WTC11 (cell line): Measurements from ENCODE around the gene CRACDL. TPM values are rescaled to one million over a fixed set of nuclear protein-coding genes. Genes with fewer than 3 reads are reported as not detected.

Experiments used
- ATAC-seq: fragments of 200-7000 bp; cut with Tn5 transposase; 2 replicates; pipeline ENCODE4 v1.10.0; 2021; ENCODE audit warnings: mild to moderate bottlenecking, moderate library complexity
- CTCF ChIA-PET: fragments of 300-600 bp; sonication (Branson Sonifier 250); formaldehyde crosslinking; loops from one replicate; lab custom pipeline; 2021; ENCODE audit warnings: antibody characterized with exemption; lab: Charles Lee
- POLR2A ChIA-PET: fragments of 350-600 bp; sonication (Branson Sonifier 250); formaldehyde crosslinking; loops from one replicate; lab custom pipeline; 2021; ENCODE audit warnings: antibody characterized with exemption; lab: Charles Lee
- DNase-seq: peaks from one replicate; pipeline ENCODE4 v3.0.0; 2021; ENCODE audit warnings: low spot score
- H3K27ac Mint-ChIP-seq: 2 replicates; pipeline ENCODE4 v1.8.0; 2021; ENCODE audit warnings: mixed read lengths
- H3K27me3 Mint-ChIP-seq: 2 replicates; pipeline ENCODE4 v1.8.0; 2021; ENCODE audit warnings: low read depth, mild to moderate bottlenecking, moderate library complexity, mixed read lengths
- H3K36me3 Mint-ChIP-seq: 2 replicates; pipeline ENCODE4 v1.8.0; 2021; ENCODE audit warnings: mixed read lengths
- H3K4me1 Mint-ChIP-seq: 2 replicates; pipeline ENCODE4 v1.8.0; 2022; ENCODE audit warnings: mixed read lengths
- H3K4me3 Mint-ChIP-seq: 2 replicates; pipeline ENCODE4 v1.8.0; 2021; ENCODE audit warnings: mild to moderate bottlenecking, moderate library complexity, mixed read lengths
- H3K9me3 Mint-ChIP-seq: 2 replicates; pipeline ENCODE4 v1.8.0; 2021; ENCODE audit warnings: mixed read lengths
- ATF1 ChIP-seq: sonication (generic); formaldehyde crosslinking; IDR thresholded peaks from 2 replicates; pipeline ENCODE4 v1.8.1; 2023; ENCODE audit warnings: mild to moderate bottlenecking, moderate library complexity, missing genetic modification reagents
- CDX4 ChIP-seq: fragments of 250-450 bp; sonication (Bioruptor Pico); IDR thresholded peaks from 2 replicates; pipeline ENCODE4 v1.9.0; 2021; ENCODE audit warnings: moderate library complexity, mild to moderate bottlenecking, inconsistent platforms, borderline replicate concordance
- CTCF ChIP-seq: fragments of 200-600 bp; IDR thresholded peaks from 2 replicates; pipeline ENCODE4 v1.8.0; 2022; ENCODE audit warnings: antibody characterized with exemption
- FOXK1 ChIP-seq: sonication (generic); formaldehyde crosslinking; IDR thresholded peaks from 2 replicates; pipeline ENCODE4 v1.8.0; 2022; ENCODE audit warnings: mild to moderate bottlenecking, moderate library complexity, missing genetic modification reagents
- FOXP1 ChIP-seq: sonication (generic); formaldehyde crosslinking; IDR thresholded peaks from 2 replicates; pipeline ENCODE4 v1.8.0; 2022; ENCODE audit warnings: missing genetic modification reagents, mild to moderate bottlenecking, moderate library complexity, borderline replicate concordance
- GABPB1 ChIP-seq: sonication (generic); formaldehyde crosslinking; IDR thresholded peaks from 2 replicates; pipeline ENCODE4 v1.8.1; 2023; ENCODE audit warnings: mild to moderate bottlenecking, missing genetic modification reagents
- GRHL2 ChIP-seq: fragments of 250-450 bp; sonication (Bioruptor Pico); IDR thresholded peaks from 2 replicates; pipeline ENCODE4 v1.8.0; 2022; ENCODE audit warnings: mild to moderate bottlenecking, moderate library complexity; ENCODE audit not compliant: insufficient replicate concordance, severe bottlenecking
- IRF1 ChIP-seq: sonication (generic); formaldehyde crosslinking; IDR thresholded peaks from 2 replicates; pipeline ENCODE4 v1.8.0; 2023; ENCODE audit warnings: missing genetic modification reagents
- JAZF1 ChIP-seq: fragments of 250-450 bp; sonication (Bioruptor Pico); IDR thresholded peaks from 2 replicates; pipeline ENCODE4 v1.9.0; 2021; ENCODE audit warnings: moderate library complexity, mild to moderate bottlenecking, inconsistent platforms
- JUN ChIP-seq: sonication (generic); formaldehyde crosslinking; IDR thresholded peaks from 2 replicates; pipeline ENCODE4 v1.8.0; 2023; ENCODE audit warnings: mild to moderate bottlenecking, missing genetic modification reagents
- NFE2L1 ChIP-seq: sonication (generic); formaldehyde crosslinking; IDR thresholded peaks from 2 replicates; pipeline ENCODE4 v1.8.1; 2023; ENCODE audit warnings: missing genetic modification reagents
- NFYB ChIP-seq: sonication (generic); formaldehyde crosslinking; conservative IDR thresholded peaks from 2 replicates; pipeline ENCODE4 v1.8.0; 2022; ENCODE audit warnings: low read depth, missing genetic modification reagents
- PRDM15 ChIP-seq: sonication (generic); formaldehyde crosslinking; IDR thresholded peaks from 2 replicates; pipeline ENCODE4 v1.8.0; 2022; ENCODE audit warnings: missing genetic modification reagents
- RELA ChIP-seq: sonication (generic); formaldehyde crosslinking; IDR thresholded peaks from 2 replicates; pipeline ENCODE4 v1.8.1; 2022; ENCODE audit warnings: missing genetic modification reagents, mild to moderate bottlenecking, borderline replicate concordance
- SMAD4 ChIP-seq: sonication (generic); formaldehyde crosslinking; IDR thresholded peaks from 2 replicates; pipeline ENCODE4 v1.8.0; 2022; ENCODE audit warnings: mild to moderate bottlenecking, missing genetic modification reagents
- STAT6 ChIP-seq: sonication (generic); formaldehyde crosslinking; conservative IDR thresholded peaks from 2 replicates; pipeline ENCODE4 v1.8.1; 2023; ENCODE audit warnings: mild to moderate bottlenecking, low read depth, missing genetic modification reagents, moderate library complexity
- TCF7 ChIP-seq: sonication (generic); formaldehyde crosslinking; IDR thresholded peaks from 2 replicates; pipeline ENCODE4 v1.8.0; 2022; ENCODE audit warnings: mild to moderate bottlenecking, low read depth, missing genetic modification reagents, moderate library complexity
- ZBTB21 ChIP-seq: sonication (generic); formaldehyde crosslinking; IDR thresholded peaks from 2 replicates; pipeline ENCODE4 v1.8.1; 2023; ENCODE audit warnings: mild to moderate bottlenecking, missing genetic modification reagents, borderline replicate concordance
- ZNF317 ChIP-seq: sonication (generic); formaldehyde crosslinking; IDR thresholded peaks from 2 replicates; pipeline ENCODE4 v1.8.1; 2023; ENCODE audit warnings: low read depth, mild to moderate bottlenecking, moderate library complexity, missing genetic modification reagents, borderline replicate concordance
- ZNF396 ChIP-seq: fragments of 250-450 bp; sonication (Bioruptor Pico); IDR thresholded peaks from 2 replicates; pipeline ENCODE4 v1.8.0; 2021; ENCODE audit warnings: mild to moderate bottlenecking, moderate library complexity, borderline replicate concordance
- total RNA-seq: library from RNA; stranded (reverse); gene quantifications from 3 replicates; pipeline ENCODE4 v1.2.3, GENCODE V29; 2021

The CRACDL gene
- total RNA-seq, 1 experiment from 2014 or later = 0.72 TPM

- DNase-seq (no peak), ATAC-seq (no peak)
- Mint-ChIP-seq H3K9me3 (no peaks in the 10 kb centered on the region), H3K4me3 (no peak overlapping the region), H3K27ac (no peak overlapping the region), H3K27me3 (peaks cover 29% of the 10 kb centered on the region), H3K36me3 (no peaks in the 10 kb centered on the region), H3K4me1 (peaks cover 20% of the 10 kb centered on the region)
- CTCF ChIA-PET = interaction anchor here (1.2 kb wide), 1 partner anchor 109 kb away, joined by 3 read pairs; no protein-coding TSS in a partner anchor
- no peak for TF ChIP-seq ATF1 (CRISPR knock-in tag)
- TF ChIP-seq CTCF = no peak
- POLR2A ChIA-PET = interaction anchor here (0.7 kb wide), 1 partner anchor 789 kb away, joined by 7 read pairs; no protein-coding TSS in a partner anchor
These were observed 4.4 kb downstream of the CRACDL start for GRCh38 chr2:98931596-98931995.

GRCh38 chr2:98929920-98930319 lies 6.1 kb downstream of the CRACDL start:
- Mint-ChIP-seq H3K27ac (no peak overlapping the region), H3K27me3 (peaks cover 19% of the 10 kb centered on the region), H3K36me3 (no peaks in the 10 kb centered on the region), H3K9me3 (no peaks in the 10 kb centered on the region), H3K4me3 (no peak overlapping the region), H3K4me1 (peaks cover 17% of the 10 kb centered on the region)
- ChIA-PET CTCF (no interaction called here), POLR2A (no interaction called here)
- ATAC-seq (no peak), DNase-seq (no peak)
- TF ChIP-seq FOXK1 (CRISPR knock-in tag) = no peak
- TF ChIP-seq ZNF396 = no peak
- TF ChIP-seq GABPB1 (CRISPR knock-in tag) = no peak
- no peak for TF ChIP-seq CDX4 (CRISPR knock-in tag)
- no peak for TF ChIP-seq PRDM15
- TF ChIP-seq NFYB = no peak

GRCh38 chr2:98928242-98928641 lies 7.8 kb downstream of the CRACDL start:
- ATAC-seq = no peak
- ChIA-PET POLR2A (no interaction called here), CTCF (interaction anchor here (1.2 kb wide), 1 partner anchor 42 kb away, joined by 3 read pairs; no protein-coding TSS in a partner anchor)
- Mint-ChIP-seq H3K4me1 (peaks cover 15% of the 10 kb centered on the region), H3K27ac (no peak overlapping the region), H3K36me3 (0 out of 2 replicates have a peak, but pooled peaks cover 3% of the 10 kb centered on the region), H3K4me3 (no peak overlapping the region), H3K27me3 (peaks cover 2% of the 10 kb centered on the region; the same call in 1 of the 2 replicates), H3K9me3 (peaks cover 6% of the 10 kb centered on the region)
- no peak for DNase-seq
- TF ChIP-seq RELA (CRISPR knock-in tag) (no peak), TCF7 (no peak), GRHL2 (CRISPR knock-in tag) (no peak), ZBTB21 (CRISPR knock-in tag) (no peak), ZNF317 (no peak), FOXP1 (CRISPR knock-in tag) (no peak), NFE2L1 (CRISPR knock-in tag) (no peak), JUN (no peak), JAZF1 (CRISPR knock-in tag) (no peak), SMAD4 (CRISPR knock-in tag) (no peak), STAT6 (no peak), IRF1 (CRISPR knock-in tag) (no peak)
